ENCODE data around the gene BSN.

BSN gene

GRCh38 chr3:49659756-49660155 is 105.5 kb downstream of the BSN start:
- no peak for TF ChIP-seq CTCF (IDR thresholded peaks at IDR 0.05)
- intact Hi-C loops (cut with DNase I; ENCODE audit: low total_unique reads): no loop called here
- Histone ChIP-seq H3K4me1 (no peaks in the 10 kb centered on the region), H3K27ac (no peak overlapping the region), H3K27me3 (peaks cover 0 to 9% of the 10 kb centered on the region in 2 donors), H3K36me3 (no peaks in the 10 kb centered on the region), H3K4me3 (no peak overlapping the region), H3K9me3 (no peaks in the 10 kb centered on the region)
- no peak for DNase-seq

GRCh38 chr3:49661281-49661680 is 107.0 kb downstream of the BSN start:
- no peak for TF ChIP-seq CTCF (IDR thresholded peaks at IDR 0.05)
- H3K27me3 ChIP-seq: peaks cover 0 to 11% of the 10 kb centered on the region in 2 donors
- intact Hi-C loops (cut with DNase I; ENCODE audit: low total_unique reads): no loop called here
- H3K4me3 ChIP-seq: no peak overlapping the region
- no peak overlapping the region for H3K27ac ChIP-seq
- no peaks in the 10 kb centered on the region for H3K4me1 ChIP-seq
- no peak for DNase-seq
- no peaks in the 10 kb centered on the region for H3K9me3 ChIP-seq
- no peaks in the 10 kb centered on the region for H3K36me3 ChIP-seq

GRCh38 chr3:49662021-49662420 is 107.7 kb downstream of the BSN start:
- Histone ChIP-seq H3K27me3 (peaks cover 0 to 11% of the 10 kb centered on the region in 2 donors), H3K4me3 (no peak overlapping the region), H3K36me3 (no peaks in the 10 kb centered on the region), H3K27ac (no peak overlapping the region), H3K9me3 (no peaks in the 10 kb centered on the region), H3K4me1 (no peaks in the 10 kb centered on the region)
- intact Hi-C loops (cut with DNase I; ENCODE audit: low total_unique reads): no loop called here
- no peak for DNase-seq
- TF ChIP-seq CTCF (IDR thresholded peaks at IDR 0.05): no peak

GRCh38 chr3:49662720-49663413 is 108.6 kb downstream of the BSN start:
- Histone ChIP-seq H3K27ac (no peak overlapping the region), H3K4me1 (no peaks in the 10 kb centered on the region), H3K36me3 (no peaks in the 10 kb centered on the region), H3K27me3 (peaks cover 0 to 11% of the 10 kb centered on the region in 2 donors), H3K4me3 (no peak overlapping the region), H3K9me3 (no peaks in the 10 kb centered on the region)
- intact Hi-C loops (cut with DNase I; ENCODE audit: low total_unique reads): no loop called here
- TF ChIP-seq CTCF (IDR thresholded peaks at IDR 0.05): no peak
- DNase-seq: no peak

- no peak overlapping the region for H3K4me3 ChIP-seq
- intact Hi-C loops (cut with DNase I; ENCODE audit: low total_unique reads): no loop called here
- peaks cover 0 to 16% of the 10 kb centered on the region in 2 donors for H3K27me3 ChIP-seq
- H3K4me1 ChIP-seq: no peaks in the 10 kb centered on the region
- H3K9me3 ChIP-seq: no peaks in the 10 kb centered on the region
- no peak for DNase-seq
- H3K27ac ChIP-seq: no peak overlapping the region
- no peaks in the 10 kb centered on the region for H3K36me3 ChIP-seq
- no peak for TF ChIP-seq CTCF (IDR thresholded peaks at IDR 0.05)
Measured at GRCh38 chr3:49663831-49664230, 109.6 kb downstream of the BSN start.

- no peaks in the 10 kb centered on the region for H3K9me3 ChIP-seq
- no peak overlapping the region for H3K4me3 ChIP-seq
- H3K4me1 ChIP-seq: no peaks in the 10 kb centered on the region
- intact Hi-C loops (cut with DNase I; ENCODE audit: low total_unique reads): no loop called here
- no peaks in the 10 kb centered on the region for H3K36me3 ChIP-seq
- TF ChIP-seq CTCF (IDR thresholded peaks at IDR 0.05): no peak
- H3K27ac ChIP-seq: no peak overlapping the region
- H3K27me3 ChIP-seq: peaks cover 0 to 16% of the 10 kb centered on the region in 2 donors
- DNase-seq: no peak
Measured at GRCh38 chr3:49664300-49664699, 110.0 kb downstream of the BSN start.

Measured in tibial artery (tissue), 4 donors.